Psoas muscle (tissue), 8 donors: ENCODE data around the gene FBXL16. TPM values are rescaled to one million over a fixed set of nuclear protein-coding genes. Genes with fewer than 3 reads are reported as not detected.

Experiments
- ATAC-seq, 4 donors: fragments of 200-7000 bp; cut with Tn5 transposase; one replicate each; pipeline ENCODE4 v1.9.1; 2020; ENCODE audit warnings: moderate library complexity in 3 of 4, mild to moderate bottlenecking in 2 of 4
- DNase-seq, 2 donors: peaks; one replicate each; pipeline ENCODE4 v3.0.0-alpha.2; 2020
- H3K27ac ChIP-seq: fragments of 200-600 bp; one replicate; pipeline ENCODE4 v1.8.0; 2022
- H3K27me3 ChIP-seq, 3 donors: fragments of 200-600 bp in 1 of 3; one replicate each; pipeline versions ENCODE4 v1.6.1 to v1.8.0; 2013 to 2022; ENCODE audit warnings: low read length in 2 of 3, mild to moderate bottlenecking in 2 of 3, moderate library complexity in 1 of 3; ENCODE audit not compliant: insufficient read depth in 3 of 3
- H3K36me3 ChIP-seq, 2 donors: fragments of 200-600 bp in 1 of 2; one replicate each; pipeline versions ENCODE4 v1.6.1 to v1.8.0; 2013 to 2022; ENCODE audit warnings: low read depth in 1 of 2, mild to moderate bottlenecking in 1 of 2, moderate library complexity in 1 of 2; ENCODE audit not compliant: insufficient read depth in 1 of 2
- H3K4me1 ChIP-seq: fragments of 200-600 bp; one replicate; pipeline ENCODE4 v1.8.0; 2022
- H3K4me3 ChIP-seq: fragments of 200-600 bp; one replicate; pipeline ENCODE4 v1.8.0; 2022; ENCODE audit warnings: mild to moderate bottlenecking
- H3K9me3 ChIP-seq: fragments of 200-600 bp; one replicate; pipeline ENCODE4 v1.8.0; 2022
- CTCF ChIP-seq: fragments of 200-600 bp; IDR thresholded peaks from one replicate; pipeline ENCODE4 v1.8.0; 2022; ENCODE audit warnings: antibody characterized with exemption
- WGBS, 3 donors: extraction: QIAGEN DNeasy Blood & Tissue Kit; methylation state at CpG; one replicate each; pipeline versions ENCODE4 v1.1.6 to v1.1.7; 2013; 5-methylcytosine and 5-hydroxymethylcytosine counted together
- intact Hi-C, 2 donors: fragments of 100-400 bp; cut with DNase I; formaldehyde crosslinking; loops; one replicate each; pipeline versions ENCODE4 v1.11.0 to v1.14.2; 2022
- polyA plus RNA-seq, 3 donors: library from polyadenylated mRNA; stranded (reverse); fragments of 200-250 nt; gene quantifications; one replicate each; pipeline ENCODE4 v1.2.3, GENCODE V29; 2013
- total RNA-seq, 4 donors: library from RNA; stranded (reverse); fragmentation: NEBNext Ultra II Directional in 2 of 4; extraction: Animal tissue kit (Norgen Biotek cat#: 25700) in 2 of 4; gene quantifications; one replicate each; pipeline versions ENCODE4 v1.2.1 to v1.2.4, GENCODE V29; 2021 to 2023
- donor health status: healthy with polysubstance abuse.
- donor health status: DM: no; HTN: no; CAD: no; lungs with moderate emphysema.
- donor health status: Bipolar disorder and iron deficiency.
- donor health status: healthy.
- donor health status: DM: yes; HTN: yes; CAD: no.
- donor health status: DM: no; HTN: no; CAD: no.
- donor health status: DM: no; HTN: no; CAD: no.
- donor health status: DM: yes; HTN: yes; CAD: no.

FBXL16 gene
- total and polyA plus RNA-seq, 7 donors = 0.04 to 0.16 (median 0.08) TPM; not detected in 2

- Histone ChIP-seq H3K27me3 (peaks cover 0 to 95% (median 60%) of the 10 kb centered on the region in 3 donors), H3K9me3 (no peaks in the 10 kb centered on the region), H3K4me3 (no peak overlapping the region), H3K36me3 (no peaks in the 10 kb centered on the region), H3K27ac (no peak overlapping the region), H3K4me1 (no peaks in the 10 kb centered on the region)
- no peak for DNase-seq
- no peak for ATAC-seq
- intact Hi-C loops = no loop called here
- WGBS, 3 donors = 59 to 62% (median 61%) methylated on average over 7 of the region's 7 CpGs
- no peak for TF ChIP-seq CTCF
Measured at GRCh38 chr16:704047-704446, 1.6 kb downstream of the FBXL16 start.

- no peak for DNase-seq
- H3K4me1 ChIP-seq = no peaks in the 10 kb centered on the region
- intact Hi-C loops = no loop called here
- ATAC-seq = no peak
- TF ChIP-seq CTCF = no peak
- H3K36me3 ChIP-seq = no peaks in the 10 kb centered on the region
- peaks cover 0 to 95% (median 56%) of the 10 kb centered on the region in 3 donors for H3K27me3 ChIP-seq
- H3K9me3 ChIP-seq = no peaks in the 10 kb centered on the region
- H3K27ac ChIP-seq = no peak overlapping the region
- 69 to 73% (median 70%) methylated on average over 12 of the region's 12 CpGs for WGBS, 3 donors
- H3K4me3 ChIP-seq = no peak overlapping the region
Measured at GRCh38 chr16:703406-703805, 2.2 kb downstream of the FBXL16 start.

GRCh38 chr16:702341-702740 is 3.3 kb downstream of the FBXL16 start:
- H3K4me1 ChIP-seq = no peaks in the 10 kb centered on the region
- no peak for DNase-seq
- intact Hi-C loops = no loop called here
- H3K4me3 ChIP-seq = no peak overlapping the region
- H3K9me3 ChIP-seq = no peaks in the 10 kb centered on the region
- ATAC-seq = no peak
- H3K36me3 ChIP-seq = no peaks in the 10 kb centered on the region
- H3K27ac ChIP-seq = no peak overlapping the region
- 80 to 85% (median 82%) methylated on average over 19 of the region's 19 CpGs for WGBS, 3 donors
- H3K27me3 ChIP-seq = peaks cover 0 to 97% (median 52%) of the 10 kb centered on the region in 3 donors
- no peak for TF ChIP-seq CTCF

GRCh38 chr16:700684-701584 is 4.7 kb downstream of the FBXL16 start:
- peaks cover under 1% of the 10 kb centered on the region for H3K4me1 ChIP-seq
- no peaks in the 10 kb centered on the region for H3K9me3 ChIP-seq
- peaks cover 0 to 95% (median 44%) of the 10 kb centered on the region in 3 donors for H3K27me3 ChIP-seq
- no peak overlapping the region for H3K4me3 ChIP-seq
- no peak overlapping the region for H3K27ac ChIP-seq
- ATAC-seq (peak; percentile 65 to 78 (median 72)), DNase-seq (no peak)
- H3K36me3 ChIP-seq = no peaks in the 10 kb centered on the region
- intact Hi-C loops = no loop called here
- no peak for TF ChIP-seq CTCF
- 4 to 9% (median 5%) methylated on average over 40 to 76 of the region's 76 CpGs for WGBS, 3 donors
